Esophagus muscularis mucosa (tissue), 4 donors: Measurements from ENCODE around the gene LRRC45. TPM values are rescaled to one million over a fixed set of nuclear protein-coding genes. Genes with fewer than 3 reads are reported as not detected.

Source experiments
- DNase-seq: peaks from one replicate; pipeline ENCODE4 v3.0.0-alpha.2; 2017; ENCODE audit errors: extremely low spot score
- H3K27ac ChIP-seq, 4 donors: fragments of 200-600 bp; sonication (generic); replicated peaks in 1 of 4; 1 replicate in 3 of 4; 2 replicates in 1 of 4; pipeline ENCODE4 v1.5.1; 2016 to 2019; ENCODE audit warnings: mild to moderate bottlenecking in 1 of 4
- H3K27me3 ChIP-seq, 4 donors: fragments of 200-600 bp; sonication (generic); one replicate each; pipeline versions ENCODE4 v1.5.1 to v1.6.0; 2016 to 2019
- H3K36me3 ChIP-seq, 4 donors: fragments of 200-600 bp; sonication (generic); one replicate each; pipeline ENCODE4 v1.5.1; 2016 to 2019
- H3K4me1 ChIP-seq, 4 donors: fragments of 200-600 bp; sonication (generic); one replicate each; pipeline ENCODE4 v1.5.1; 2016 to 2019
- H3K4me3 ChIP-seq, 4 donors: fragments of 200-600 bp; sonication (generic); 1 replicate in 2 of 4; 2 replicates in 2 of 4; pipeline ENCODE4 v1.5.1; 2016 to 2019; ENCODE audit warnings: mild to moderate bottlenecking in 4 of 4, moderate library complexity in 1 of 4
- H3K9me3 ChIP-seq, 4 donors: fragments of 200-600 bp; sonication (generic); 1 replicate in 3 of 4; 2 replicates in 1 of 4; pipeline ENCODE4 v1.5.1; 2016 to 2019
- CTCF ChIP-seq, 3 experiments: fragments of 200-600 bp in 2 of 3; fragments of 450-650 bp in 1 of 3; sonication (generic) in 2 of 3; IDR thresholded peaks; one replicate each; pipeline ENCODE4 v1.5.1; 2017 to 2019; ENCODE audit warnings: antibody characterized with exemption in 3 of 3, mild to moderate bottlenecking in 2 of 3, moderate library complexity in 1 of 3
- EP300 ChIP-seq: sonication (generic); formaldehyde crosslinking; IDR thresholded peaks from one replicate; pipeline ENCODE4 v1.6.1; 2017; ENCODE audit warnings: antibody characterized with exemption
- POLR2A ChIP-seq: fragments of 450-650 bp; IDR thresholded peaks from one replicate; pipeline ENCODE4 v1.6.1; 2017; ENCODE audit warnings: antibody characterized with exemption, moderate library complexity, mild to moderate bottlenecking, low read depth
- POLR2AphosphoS5 ChIP-seq, 2 donors: sonication (generic); formaldehyde crosslinking; IDR thresholded peaks; one replicate each; pipeline ENCODE4 v1.6.1; 2017; ENCODE audit warnings: antibody characterized with exemption in 2 of 2
- WGBS: methylation state at CpG from one replicate; pipeline ENCODE4 v1.1.5; 2018; 5-methylcytosine and 5-hydroxymethylcytosine counted together
- intact Hi-C: fragments of 100-400 bp; cut with DNase I; formaldehyde crosslinking; loops from one replicate; pipeline ENCODE4 v1.15.1; 2023
- total RNA-seq, 4 donors: library from RNA; depleted of rRNA; stranded (reverse); fragments of >200 nt; gene quantifications; one replicate each; pipeline versions ENCODE4 v1.1.0 to v1.2.1, GENCODE V29; 2016

Gene LRRC45
- total RNA-seq, 4 donors from 2014 or later: 6.6 to 15.8 (median 11.5) TPM

- Histone ChIP-seq H3K4me3 (no peak overlapping the region), H3K4me1 (peaks cover 18 to 37% (median 31%) of the 10 kb centered on the region in 4 donors), H3K36me3 (peaks cover 11 to 41% (median 35%) of the 10 kb centered on the region in 4 donors), H3K27me3 (no peaks in the 10 kb centered on the region), H3K27ac (no peak overlapping the region), H3K9me3 (no peaks in the 10 kb centered on the region)
- WGBS: 77% methylated on average over 8 of the region's 25 CpGs
- TF ChIP-seq POLR2A: no peak
- TF ChIP-seq CTCF (IDR thresholded peaks at IDR 0.05): no peak
- TF ChIP-seq POLR2AphosphoS5 (IDR thresholded peaks at IDR 0.05): no peak
- intact Hi-C loops: no loop called here
- DNase-seq: no peak
Observed at GRCh38 chr17:82047914-82048570, 24.9 kb downstream of the LRRC45 start.

- H3K36me3 ChIP-seq: peaks cover 11 to 46% (median 38%) of the 10 kb centered on the region in 4 donors
- 88% methylated on average over 19 of the region's 20 CpGs for WGBS
- intact Hi-C loops: no loop called here
- H3K4me1 ChIP-seq: peaks cover 23 to 42% (median 37%) of the 10 kb centered on the region in 4 donors
- no peaks in the 10 kb centered on the region for H3K9me3 ChIP-seq
- H3K27me3 ChIP-seq: no peaks in the 10 kb centered on the region
- TF ChIP-seq POLR2A: no peak
- TF ChIP-seq CTCF (IDR thresholded peaks at IDR 0.05): no peak
- TF ChIP-seq POLR2AphosphoS5 (IDR thresholded peaks at IDR 0.05): no peak
- no peak for TF ChIP-seq EP300
- no peak overlapping the region for H3K27ac ChIP-seq
- DNase-seq: no peak
- H3K4me3 ChIP-seq: no peak overlapping the region
Observed at GRCh38 chr17:82048571-82048971, 25.5 kb downstream of the LRRC45 start.

GRCh38 chr17:82049106-82049505 lies 26.0 kb downstream of the LRRC45 start:
- intact Hi-C loops: no loop called here
- H3K27ac ChIP-seq: no peak overlapping the region
- no peaks in the 10 kb centered on the region for H3K27me3 ChIP-seq
- H3K36me3 ChIP-seq: peaks cover 15 to 50% (median 43%) of the 10 kb centered on the region in 4 donors
- DNase-seq: no peak
- H3K4me3 ChIP-seq: no peak overlapping the region
- no peaks in the 10 kb centered on the region for H3K9me3 ChIP-seq
- 76% methylated on average over 5 of the region's 8 CpGs for WGBS
- peaks cover 24 to 47% (median 41%) of the 10 kb centered on the region in 4 donors for H3K4me1 ChIP-seq
- no peak for TF ChIP-seq CTCF (IDR thresholded peaks at IDR 0.05)

GRCh38 chr17:82049521-82049971 lies 26.4 kb downstream of the LRRC45 start:
- intact Hi-C loops: no loop called here
- Histone ChIP-seq H3K4me1 (peaks cover 24 to 51% (median 41%) of the 10 kb centered on the region in 4 donors), H3K27ac (no peak overlapping the region), H3K36me3 (peaks cover 19 to 54% (median 48%) of the 10 kb centered on the region in 4 donors), H3K9me3 (no peaks in the 10 kb centered on the region), H3K27me3 (no peaks in the 10 kb centered on the region), H3K4me3 (no peak overlapping the region)
- DNase-seq: no peak
- WGBS: 92% methylated on average over 4 of the region's 16 CpGs
- no peak for TF ChIP-seq CTCF (IDR thresholded peaks at IDR 0.05)
- TF ChIP-seq EP300: no peak
- TF ChIP-seq POLR2AphosphoS5 (IDR thresholded peaks at IDR 0.05): no peak
- no peak for TF ChIP-seq POLR2A
